Panc1 (cell line): ENCODE results near the gene TJAP1. TPM values are rescaled to one million over a fixed set of nuclear protein-coding genes. Genes with fewer than 3 reads are reported as not detected.

ENCODE experiments used
- ATAC-seq: fragments of 200-7000 bp; cut with Tn5 transposase; 2 replicates; pipeline ENCODE4 v1.9.1; 2020; ENCODE audit warnings: mild to moderate bottlenecking, moderate library complexity
- BruUV-seq: library from RNA; stranded (reverse); fragments of 400-500 nt; replicated peaks from 2 replicates; lab custom pipeline; 2021; lab: Mats Ljungman, UMichigan
- CTCF ChIA-PET: fragments of 300-600 bp; sonication (Branson Sonifier 250); formaldehyde crosslinking; loops from one replicate; lab custom pipeline; 2022; ENCODE audit warnings: antibody characterized with exemption; lab: Charles Lee
- POLR2A ChIA-PET: fragments of 300-600 bp; sonication (Branson Sonifier 250); formaldehyde crosslinking; loops from one replicate; lab custom pipeline; 2022; ENCODE audit warnings: antibody characterized with exemption; lab: Charles Lee
- DNase-seq: peaks from one replicate; pipeline ENCODE4 v3.0.0-alpha.2; 2010; ENCODE audit warnings: low read depth, low spot score
- H3K27ac ChIP-seq: 2 replicates; pipeline ENCODE4 v1.5.1; 2011; ENCODE audit warnings: mild to moderate bottlenecking, low read length, inconsistent platforms
- H3K27me3 ChIP-seq: fragments of 200-500 bp; sonication (Bioruptor generic); 2 replicates; pipeline ENCODE4 v1.6.0; 2014; ENCODE audit warnings: low read length, inconsistent platforms; ENCODE audit not compliant: control insufficient read depth, insufficient read depth
- H3K36me3 ChIP-seq: fragments of 200-500 bp; sonication (Bioruptor generic); 2 replicates; pipeline ENCODE4 v1.5.1; 2014; ENCODE audit warnings: inconsistent platforms, mild to moderate bottlenecking, low read length, moderate library complexity; ENCODE audit not compliant: control insufficient read depth, insufficient read depth
- H3K4me1 ChIP-seq: 2 replicates; pipeline ENCODE4 v1.5.1; 2011; ENCODE audit warnings: inconsistent platforms, mild to moderate bottlenecking, low read length, moderate library complexity; ENCODE audit not compliant: control insufficient read depth, insufficient read depth
- H3K4me3 ChIP-seq, 2 experiments: 2 replicates each; pipeline ENCODE4 v1.5.1; 2011 to 2012; ENCODE audit warnings: low read depth in 2 of 2, low read length in 2 of 2, mild to moderate bottlenecking in 2 of 2, inconsistent platforms in 1 of 2, moderate library complexity in 1 of 2
- H3K9me3 ChIP-seq: fragments of 200-500 bp; sonication (Bioruptor generic); 2 replicates; pipeline ENCODE4 v1.5.1; 2014; ENCODE audit warnings: low read depth, mild to moderate bottlenecking, inconsistent platforms, low read length, moderate library complexity; ENCODE audit not compliant: control insufficient read depth, insufficient read depth
- CTCF ChIP-seq: fragments of 450-650 bp; IDR thresholded peaks from 2 replicates; pipeline ENCODE4 v1.5.1; 2017; ENCODE audit warnings: mild to moderate bottlenecking
- POLR2AphosphoS5 ChIP-seq: IDR thresholded peaks from 2 replicates; pipeline ENCODE4 v1.6.1; 2012; ENCODE audit warnings: mild to moderate bottlenecking, low read depth, low read length, moderate library complexity
- SIN3A ChIP-seq: IDR thresholded peaks from 2 replicates; pipeline ENCODE4 v1.6.1; 2012; ENCODE audit warnings: low read depth, mild to moderate bottlenecking, low read length, moderate library complexity, borderline replicate concordance; ENCODE audit not compliant: insufficient read depth
- TCF7L2 ChIP-seq: IDR thresholded peaks from 2 replicates; pipeline ENCODE4 v1.6.1; 2011; ENCODE audit warnings: mild to moderate bottlenecking, low read depth, low read length, inconsistent platforms
- in situ Hi-C: cut with HindIII; loops from 2 replicates; pipeline ENCODE4 v1.10.0; 2016; ENCODE audit warnings: low sequenced_read_pairs, low pct_unique_long_range_greater_than_20kb
- intact Hi-C: fragments of 100-400 bp; cut with micrococcal nuclease; formaldehyde crosslinking; loops from one replicate; pipeline ENCODE4 v1.10.0; 2022; ENCODE audit not compliant: unreplicated experiment
- total RNA-seq: library from RNA; stranded (reverse); gene quantifications from one replicate; pipeline ENCODE4 v1.2.1, GENCODE V29; 2021; ENCODE audit not compliant: unreplicated experiment
- TF ChIP-seq, protein P1 (sequence below), 2 experiments: IDR thresholded peaks; 2 replicates each; pipeline ENCODE4 v1.6.1; 2011 to 2012; ENCODE audit warnings: low read depth in 2 of 2, control low read depth in 1 of 2, low read length in 1 of 2, mild to moderate bottlenecking in 1 of 2, moderate library complexity in 1 of 2; ENCODE audit not compliant: insufficient read depth in 1 of 2

Gene TJAP1
- total RNA-seq, 1 experiment from 2014 or later = 42.7 TPM

DNA sequence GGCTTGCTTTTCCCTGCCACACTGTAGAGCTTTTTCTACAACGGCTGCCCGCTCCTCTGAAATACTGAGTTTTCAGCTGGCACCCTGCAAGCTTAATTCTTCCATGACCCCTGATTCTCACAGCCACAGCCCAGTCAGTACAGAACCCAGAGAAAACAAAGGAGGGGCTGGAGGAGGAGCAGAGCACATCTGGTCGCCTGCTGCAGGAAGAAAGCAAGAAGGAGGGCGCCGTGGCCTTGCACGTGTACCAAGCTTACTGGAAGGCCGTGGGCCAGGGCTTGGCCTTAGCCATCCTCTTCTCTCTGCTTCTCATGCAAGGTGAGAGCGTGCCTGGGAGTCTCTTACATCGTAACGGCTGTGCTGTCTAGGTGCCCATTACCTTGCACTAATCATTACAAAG, 33.3 kb upstream of the TJAP1 start:
- Histone ChIP-seq H3K27ac (no peak overlapping the region), H3K9me3 (no peaks in the 10 kb centered on the region), H3K27me3 (no peaks in the 10 kb centered on the region), H3K36me3 (no peaks in the 10 kb centered on the region), H3K4me1 (no peaks in the 10 kb centered on the region), H3K4me3 (no peak overlapping the region)
- TF ChIP-seq, protein P1, sequence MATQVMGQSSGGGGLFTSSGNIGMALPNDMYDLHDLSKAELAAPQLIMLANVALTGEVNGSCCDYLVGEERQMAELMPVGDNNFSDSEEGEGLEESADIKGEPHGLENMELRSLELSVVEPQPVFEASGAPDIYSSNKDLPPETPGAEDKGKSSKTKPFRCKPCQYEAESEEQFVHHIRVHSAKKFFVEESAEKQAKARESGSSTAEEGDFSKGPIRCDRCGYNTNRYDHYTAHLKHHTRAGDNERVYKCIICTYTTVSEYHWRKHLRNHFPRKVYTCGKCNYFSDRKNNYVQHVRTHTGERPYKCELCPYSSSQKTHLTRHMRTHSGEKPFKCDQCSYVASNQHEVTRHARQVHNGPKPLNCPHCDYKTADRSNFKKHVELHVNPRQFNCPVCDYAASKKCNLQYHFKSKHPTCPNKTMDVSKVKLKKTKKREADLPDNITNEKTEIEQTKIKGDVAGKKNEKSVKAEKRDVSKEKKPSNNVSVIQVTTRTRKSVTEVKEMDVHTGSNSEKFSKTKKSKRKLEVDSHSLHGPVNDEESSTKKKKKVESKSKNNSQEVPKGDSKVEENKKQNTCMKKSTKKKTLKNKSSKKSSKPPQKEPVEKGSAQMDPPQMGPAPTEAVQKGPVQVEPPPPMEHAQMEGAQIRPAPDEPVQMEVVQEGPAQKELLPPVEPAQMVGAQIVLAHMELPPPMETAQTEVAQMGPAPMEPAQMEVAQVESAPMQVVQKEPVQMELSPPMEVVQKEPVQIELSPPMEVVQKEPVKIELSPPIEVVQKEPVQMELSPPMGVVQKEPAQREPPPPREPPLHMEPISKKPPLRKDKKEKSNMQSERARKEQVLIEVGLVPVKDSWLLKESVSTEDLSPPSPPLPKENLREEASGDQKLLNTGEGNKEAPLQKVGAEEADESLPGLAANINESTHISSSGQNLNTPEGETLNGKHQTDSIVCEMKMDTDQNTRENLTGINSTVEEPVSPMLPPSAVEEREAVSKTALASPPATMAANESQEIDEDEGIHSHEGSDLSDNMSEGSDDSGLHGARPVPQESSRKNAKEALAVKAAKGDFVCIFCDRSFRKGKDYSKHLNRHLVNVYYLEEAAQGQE (IDR thresholded peaks at IDR 0.05; ENCODE audit: insufficient read depth in 1 of 2, low read depth in 2 of 2, low read length in 1 of 2) = no peak
- TF ChIP-seq SIN3A (no peak), POLR2AphosphoS5 (no peak), TCF7L2 (no peak), CTCF (no peak)
- intact Hi-C loops = no loop called here
- in situ Hi-C loops = no loop called here
- ChIA-PET POLR2A (no interaction called here), CTCF (interaction anchor here (0.5 kb wide), 2 partner anchors 63 to 224 kb away, joined by 3 read pairs; no protein-coding TSS in a partner anchor)
- no peak for ATAC-seq
- no TSS peak for BruUV-seq
- no peak for DNase-seq

DNA sequence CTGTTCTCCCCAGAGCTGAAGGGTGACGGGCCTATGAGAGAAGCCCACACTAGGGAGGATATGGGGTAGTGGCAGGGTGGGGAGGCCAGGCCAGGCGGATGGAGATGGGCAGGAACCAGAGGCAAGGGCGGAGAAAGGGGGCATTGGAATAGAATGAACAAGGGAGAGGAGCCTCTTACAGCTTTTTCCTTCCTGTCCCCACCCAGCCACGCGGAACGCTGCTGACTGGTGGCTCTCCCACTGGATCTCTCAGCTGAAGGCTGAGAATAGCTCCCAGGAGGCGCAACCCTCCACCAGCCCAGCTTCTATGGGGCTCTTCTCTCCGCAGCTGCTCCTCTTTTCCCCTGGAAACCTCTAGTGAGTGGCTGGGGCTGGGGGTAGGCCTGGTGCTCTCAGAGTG, 32.8 kb upstream of the TJAP1 start:
- ChIA-PET POLR2A (no interaction called here), CTCF (interaction anchor here (0.5 kb wide), 1 partner anchor 225 kb away, joined by 3 read pairs; no protein-coding TSS in a partner anchor)
- Histone ChIP-seq H3K4me1 (no peaks in the 10 kb centered on the region), H3K4me3 (no peak overlapping the region), H3K9me3 (no peaks in the 10 kb centered on the region), H3K27ac (no peak overlapping the region), H3K27me3 (no peaks in the 10 kb centered on the region), H3K36me3 (no peaks in the 10 kb centered on the region)
- no TSS peak for BruUV-seq
- intact Hi-C loops = no loop called here
- in situ Hi-C loops = no loop called here
- no peak for TF ChIP-seq TCF7L2
- no peak for TF ChIP-seq POLR2AphosphoS5
- TF ChIP-seq SIN3A = no peak
- TF ChIP-seq CTCF = no peak
- TF ChIP-seq, protein P1 (IDR thresholded peaks at IDR 0.05; ENCODE audit: insufficient read depth in 1 of 2, low read depth in 2 of 2, low read length in 1 of 2) = no peak
- DNase-seq (no peak), ATAC-seq (no peak)
